ENCODE measurements around the gene THSD7A.

The THSD7A gene

GRCh38 chr7:11570922-11571550 lies 261.0 kb downstream of the THSD7A start:
- no peak for TF ChIP-seq CTCF (IDR thresholded peaks at IDR 0.05; ENCODE audit: insufficient read depth, low read length, missing control alignments)
- no peak overlapping the region for H3K4me3 ChIP-seq (ENCODE audit: low read depth, low read length)
- DNase-seq (ENCODE audit: low read depth, low spot score) = no peak
- CTCF ChIA-PET = no interaction called here
- POLR2A ChIA-PET = no interaction called here

GRCh38 chr7:11570205-11570604 lies 261.8 kb downstream of the THSD7A start:
- no peak overlapping the region for H3K4me3 ChIP-seq (ENCODE audit: low read depth, low read length)
- TF ChIP-seq CTCF (IDR thresholded peaks at IDR 0.05; ENCODE audit: insufficient read depth, low read length, missing control alignments) = no peak
- CTCF ChIA-PET = no interaction called here
- POLR2A ChIA-PET = no interaction called here
- no peak for DNase-seq (ENCODE audit: low read depth, low spot score)

- no peak for TF ChIP-seq CTCF (IDR thresholded peaks at IDR 0.05; ENCODE audit: insufficient read depth, low read length, missing control alignments)
- ChIA-PET POLR2A (no interaction called here), CTCF (no interaction called here)
- no peak for DNase-seq (ENCODE audit: low read depth, low spot score)
- H3K4me3 ChIP-seq (ENCODE audit: low read depth, low read length) = no peak overlapping the region
These were observed 264.4 kb downstream of the THSD7A start for GRCh38 chr7:11567571-11567970.

GRCh38 chr7:11557627-11558026 lies 274.4 kb downstream of the THSD7A start:
- DNase-seq (ENCODE audit: low read depth, low spot score) = no peak
- POLR2A ChIA-PET = no interaction called here
- no peak overlapping the region for H3K4me3 ChIP-seq (ENCODE audit: low read depth, low read length)
- CTCF ChIA-PET = no interaction called here
- TF ChIP-seq CTCF (IDR thresholded peaks at IDR 0.05; ENCODE audit: insufficient read depth, low read length, missing control alignments) = no peak

- no peak overlapping the region for H3K4me3 ChIP-seq (ENCODE audit: low read depth, low read length)
- no peak for DNase-seq (ENCODE audit: low read depth, low spot score)
- ChIA-PET CTCF (no interaction called here), POLR2A (no interaction called here)
- no peak for TF ChIP-seq CTCF (IDR thresholded peaks at IDR 0.05; ENCODE audit: insufficient read depth, low read length, missing control alignments)
These were observed 279.2 kb downstream of the THSD7A start for GRCh38 chr7:11552676-11553296.

GRCh38 chr7:11551470-11551869 lies 280.5 kb downstream of the THSD7A start:
- no peak overlapping the region for H3K4me3 ChIP-seq (ENCODE audit: low read depth, low read length)
- no peak for DNase-seq (ENCODE audit: low read depth, low spot score)
- no peak for TF ChIP-seq CTCF (IDR thresholded peaks at IDR 0.05; ENCODE audit: insufficient read depth, low read length, missing control alignments)
- POLR2A ChIA-PET = no interaction called here
- CTCF ChIA-PET = no interaction called here
